Measurements from ENCODE around the gene CDR2.

DNA sequence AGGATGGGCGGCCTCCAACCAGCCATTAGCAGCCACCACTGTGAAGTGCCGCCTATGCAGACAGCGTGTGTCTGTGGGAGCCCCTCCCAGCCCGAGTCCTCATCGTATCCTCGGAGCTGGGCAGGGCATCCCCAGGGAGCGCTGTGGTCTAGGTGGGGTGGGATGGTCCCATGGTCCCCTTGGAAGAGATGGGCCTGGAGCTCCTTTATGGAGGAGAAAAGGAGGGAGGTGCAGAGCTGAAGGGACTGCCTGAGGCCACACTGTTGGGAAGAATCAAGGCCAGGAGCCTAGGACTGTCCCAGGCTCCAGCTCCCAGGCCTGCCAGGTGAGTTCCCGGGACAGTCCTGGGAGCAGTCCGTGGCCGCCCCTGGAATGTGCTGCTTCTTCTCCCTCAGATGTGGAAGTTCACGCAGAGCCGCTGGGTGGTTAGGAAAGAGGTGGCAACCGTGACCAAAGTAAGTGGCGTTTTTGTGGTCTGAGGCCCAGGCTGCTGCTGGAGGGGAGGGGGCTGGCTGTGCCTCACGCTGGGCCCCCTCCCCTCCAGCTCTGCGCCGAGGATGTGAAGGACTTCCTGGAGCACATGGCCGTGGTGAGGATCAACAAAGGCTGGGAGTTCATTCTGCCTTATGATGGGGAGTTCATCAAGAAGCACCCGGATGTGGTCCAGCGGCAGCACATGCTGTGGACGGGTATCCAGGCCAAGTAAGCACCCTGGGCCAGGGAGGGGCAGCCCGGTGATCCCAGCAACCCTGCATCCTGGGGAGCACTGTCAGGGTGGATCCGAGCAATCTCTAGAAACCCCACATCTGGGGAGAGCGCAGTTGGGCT lies 50.2 kb downstream of the CDR2 start:
- no peak for TF ChIP-seq CBX2 (IDR thresholded peaks at IDR 0.05; ENCODE audit: low read depth, low read length)
- TF ChIP-seq CBX2 (CRISPR knock-in tag; IDR thresholded peaks at IDR 0.05; ENCODE audit: low read depth) = no peak
- no peak for TF ChIP-seq PITX1 (CRISPR knock-in tag; IDR thresholded peaks at IDR 0.05)
- no peak for TF ChIP-seq ATAD3A (CRISPR knock-in tag; IDR thresholded peaks at IDR 0.05)
- no peak for TF ChIP-seq ZBTB3 (CRISPR knock-in tag; IDR thresholded peaks at IDR 0.05; ENCODE audit: borderline replicate concordance, low read depth)
- no peak for TF ChIP-seq POLR2AphosphoS5 (IDR thresholded peaks at IDR 0.05; ENCODE audit: low read depth, low read length)

Measured in HepG2 (cell line).